GM21526 (cell line): ENCODE data around the gene TMEM97.
"Not testable (repeated sequence)": the region's sequence is repeated elsewhere in the genome, so short reads cannot be mapped to it uniquely, and the experiment has no call there.

Experiments used
- ATAC-seq: cut with Tn5 transposase; IDR thresholded peaks from one replicate; pipeline ENCODE4 v1.9.1; 2021; ENCODE audit warnings: moderate library complexity; ENCODE audit not compliant: unreplicated experiment, low FRiP score

The TMEM97 gene

GRCh38 chr17:28335959-28336871 lies 17.2 kb downstream of the TMEM97 start:
- ATAC-seq: no peak

- no peak for ATAC-seq
These were observed 19.2 kb downstream of the TMEM97 start for GRCh38 chr17:28338056-28338768.

- not testable (repeated sequence) for ATAC-seq
These were observed 19.8 kb downstream of the TMEM97 start for GRCh38 chr17:28338769-28339212.

- no peak for ATAC-seq
These were observed 20.4 kb downstream of the TMEM97 start for GRCh38 chr17:28339431-28339830.

GRCh38 chr17:28340374-28340773 lies 21.4 kb downstream of the TMEM97 start:
- no peak for ATAC-seq

- ATAC-seq: no peak
These were observed 22.5 kb downstream of the TMEM97 start for GRCh38 chr17:28341516-28341915.

GRCh38 chr17:28342313-28342712 lies 23.3 kb downstream of the TMEM97 start:
- ATAC-seq: no peak

GRCh38 chr17:28343491-28343932 lies 24.5 kb downstream of the TMEM97 start:
- ATAC-seq: no peak

- no peak for ATAC-seq
These were observed 25.0 kb downstream of the TMEM97 start for GRCh38 chr17:28344011-28344410.

GRCh38 chr17:28344435-28344901 lies 25.5 kb downstream of the TMEM97 start:
- ATAC-seq: no peak

GRCh38 chr17:28345419-28346198 lies 26.6 kb downstream of the TMEM97 start:
- no peak for ATAC-seq

GRCh38 chr17:28346199-28346580 lies 27.2 kb downstream of the TMEM97 start:
- ATAC-seq: no peak

- no peak for ATAC-seq
These were observed 27.8 kb downstream of the TMEM97 start for GRCh38 chr17:28346746-28347246.

GRCh38 chr17:28347261-28347891 lies 28.4 kb downstream of the TMEM97 start:
- no peak for ATAC-seq

GRCh38 chr17:28348979-28349378 lies 30.0 kb downstream of the TMEM97 start:
- no peak for ATAC-seq

GRCh38 chr17:28350271-28350670 lies 31.3 kb downstream of the TMEM97 start:
- ATAC-seq: no peak

- ATAC-seq: peak; percentile 85
These were observed 38.3 kb downstream of the TMEM97 start, which contains the start of gene POLDIP2 for GRCh38 chr17:28357061-28357900. POLDIP2 (minus strand) TSS chr17:28357527; CDS start chr17:28357448, 79 bp downstream.

GRCh38 chr17:28357901-28358197 lies 38.8 kb downstream of the TMEM97 start:
- no peak for ATAC-seq

- no peak for ATAC-seq
These were observed 44.2 kb downstream of the TMEM97 start for GRCh38 chr17:28363186-28363585.
